ENCODE data around the gene ABHD10. TPM values are rescaled to one million over a fixed set of nuclear protein-coding genes. Genes with fewer than 3 reads are reported as not detected.
A peak's percentile ranks its signal among the peaks of the same experiment; 100 is the strongest.
"Not testable (repeated sequence)": the region's sequence is repeated elsewhere in the genome, so short reads cannot be mapped to it uniquely, and the experiment has no call there.

Gene ABHD10
- total RNA-seq, 1 donor from 2014 or later: 40.2 TPM

DNA sequence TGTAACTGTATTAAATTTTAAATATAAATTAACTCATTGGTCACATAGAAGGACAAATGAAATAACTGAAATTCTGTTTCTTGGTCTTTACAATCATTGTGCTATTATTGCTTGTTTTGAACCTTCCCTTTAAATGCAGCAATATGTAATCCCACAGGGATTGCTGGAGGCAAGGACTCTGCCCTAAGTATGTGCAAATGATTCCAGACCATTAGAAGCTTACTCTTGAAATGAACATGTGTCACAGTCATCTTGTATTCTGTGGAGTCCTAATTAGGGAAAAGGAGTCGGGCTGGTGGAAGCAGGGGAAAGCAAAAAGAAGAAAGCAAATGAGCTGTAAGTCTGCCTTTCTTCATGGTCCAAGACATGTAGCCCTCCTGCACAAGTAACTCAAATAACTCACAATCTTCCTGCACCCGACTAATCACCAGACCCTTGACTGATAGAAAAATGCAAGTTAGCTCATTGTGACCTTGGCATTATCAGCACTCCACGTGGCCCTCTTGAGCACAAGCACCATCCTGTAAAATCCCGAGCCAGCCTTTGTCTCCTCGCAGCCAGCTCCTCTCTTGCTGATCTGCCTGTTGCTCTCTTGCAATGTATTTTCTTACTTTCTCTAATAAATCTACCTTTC is 53.4 kb downstream of the ABHD10 start:
- peaks cover 5% of the 10 kb centered on the region for H3K4me1 Mint-ChIP-seq (ENCODE audit: unreplicated experiment)
- peaks cover 4% of the 10 kb centered on the region for H3K9me3 Mint-ChIP-seq
- DNase-seq (ENCODE audit: extremely low spot score, unreplicated experiment): no peak
- no peak for TF ChIP-seq CTCF (conservative IDR thresholded peaks at IDR 0.05)
- no peaks in the 10 kb centered on the region for H3K27me3 Mint-ChIP-seq
- no peak overlapping the region for H3K27ac Mint-ChIP-seq
- H3K36me3 Mint-ChIP-seq: no peaks in the 10 kb centered on the region
- no peak overlapping the region for H3K4me3 Mint-ChIP-seq

- H3K4me1 Mint-ChIP-seq (ENCODE audit: unreplicated experiment): peaks cover 5% of the 10 kb centered on the region
- no peak within 1 kb of the TSS for H3K27ac Mint-ChIP-seq
- H3K27me3 Mint-ChIP-seq: no peaks in the 10 kb centered on the region
- TF ChIP-seq CTCF (conservative IDR thresholded peaks at IDR 0.05): no peak
- H3K4me3 Mint-ChIP-seq: no peak within 1 kb of the TSS
- peaks cover 9% of the 10 kb centered on the region for H3K9me3 Mint-ChIP-seq
- H3K36me3 Mint-ChIP-seq: no peaks in the 10 kb centered on the region
- no peak for DNase-seq (ENCODE audit: extremely low spot score, unreplicated experiment)
These were observed 55.6 kb downstream of the ABHD10 start, which contains the start of gene TMPRSS7 for GRCh38 chr3:112034436-112034835. Gene TMPRSS7, plus strand, starts transcription at chr3:112034736. Its CDS starts 110 bp downstream, at chr3:112034846.

GRCh38 chr3:112035241-112035640 is 56.4 kb downstream of the ABHD10 start:
- Mint-ChIP-seq H3K27ac (no peak overlapping the region), H3K27me3 (no peaks in the 10 kb centered on the region), H3K36me3 (no peaks in the 10 kb centered on the region), H3K4me3 (no peak overlapping the region), H3K4me1 (ENCODE audit: unreplicated experiment) (peaks cover 5% of the 10 kb centered on the region), H3K9me3 (peaks cover 9% of the 10 kb centered on the region)
- no peak for DNase-seq (ENCODE audit: extremely low spot score, unreplicated experiment)
- no peak for TF ChIP-seq CTCF (conservative IDR thresholded peaks at IDR 0.05)

- not testable (repeated sequence) for H3K4me1 Mint-ChIP-seq (ENCODE audit: unreplicated experiment); H3K36me3 Mint-ChIP-seq
These were observed 58.4 kb downstream of the ABHD10 start for GRCh38 chr3:112037194-112037593.

DNA sequence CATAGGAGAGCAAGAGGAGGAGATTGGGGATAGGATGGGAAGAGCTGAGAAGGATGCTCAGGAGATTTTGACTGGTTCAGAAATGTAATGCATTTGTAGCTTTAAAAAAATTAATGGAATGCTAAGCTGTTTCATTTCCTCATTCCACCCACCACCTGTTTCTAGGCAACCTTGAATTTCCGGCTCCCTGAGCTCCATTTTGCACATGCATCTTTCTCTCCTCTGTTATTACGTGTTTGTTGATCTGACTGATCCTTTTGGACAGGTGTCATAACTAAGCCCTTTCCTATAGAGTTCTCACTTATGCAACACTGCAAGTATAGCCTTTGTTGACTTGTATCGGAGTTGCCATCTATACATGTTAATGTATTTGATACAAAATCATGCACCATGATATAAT is 60.0 kb downstream of the ABHD10 start:
- H3K36me3 Mint-ChIP-seq: no peaks in the 10 kb centered on the region
- H3K27me3 Mint-ChIP-seq: no peaks in the 10 kb centered on the region
- no peak for TF ChIP-seq CTCF (conservative IDR thresholded peaks at IDR 0.05)
- H3K27ac Mint-ChIP-seq: peak overlapping the region; percentile 30
- peaks cover 4% of the 10 kb centered on the region for H3K9me3 Mint-ChIP-seq
- no peak overlapping the region for H3K4me3 Mint-ChIP-seq
- no peak for DNase-seq (ENCODE audit: extremely low spot score, unreplicated experiment)
- H3K4me1 Mint-ChIP-seq (ENCODE audit: unreplicated experiment): peaks cover 8% of the 10 kb centered on the region

More at GRCh38 chr3:112037194-112037593, 58.4 kb downstream of the ABHD10 start:
- DNase-seq (ENCODE audit: extremely low spot score, unreplicated experiment); H3K4me3 Mint-ChIP-seq; H3K27me3 Mint-ChIP-seq; H3K27ac Mint-ChIP-seq; H3K9me3 Mint-ChIP-seq: not testable (repeated sequence)

DNA sequence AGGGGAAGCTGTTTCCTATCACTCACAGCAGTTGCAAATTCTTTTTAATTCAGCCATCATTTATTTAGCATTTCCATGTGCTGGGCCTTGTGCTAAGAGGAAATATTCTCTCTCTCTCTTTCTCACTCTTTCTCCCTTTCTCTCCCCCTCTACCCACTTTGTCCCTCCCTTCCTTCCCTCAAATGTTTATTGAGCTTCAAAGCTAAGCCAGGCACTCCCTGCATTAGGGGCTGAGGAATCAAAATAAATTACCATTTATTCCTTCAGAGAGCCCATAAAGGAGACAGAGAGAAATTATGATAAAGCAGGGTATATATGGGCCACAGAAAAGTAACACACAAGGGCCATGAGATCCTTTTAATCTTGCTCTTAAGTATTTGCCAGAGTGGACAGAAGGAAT is 62.5 kb downstream of the ABHD10 start:
- TF ChIP-seq CTCF (conservative IDR thresholded peaks at IDR 0.05): no peak
- DNase-seq (ENCODE audit: extremely low spot score, unreplicated experiment): no peak
- no peaks in the 10 kb centered on the region for H3K27me3 Mint-ChIP-seq
- no peak overlapping the region for H3K27ac Mint-ChIP-seq
- H3K4me1 Mint-ChIP-seq (ENCODE audit: unreplicated experiment): peaks cover 4% of the 10 kb centered on the region
- no peaks in the 10 kb centered on the region for H3K36me3 Mint-ChIP-seq
- H3K9me3 Mint-ChIP-seq: peaks cover 4% of the 10 kb centered on the region
- no peak overlapping the region for H3K4me3 Mint-ChIP-seq

Measured in type B pancreatic cell (in vitro differentiated cells).